ENCODE results near the gene SGIP1. TPM values are rescaled to one million over a fixed set of nuclear protein-coding genes. Genes with fewer than 3 reads are reported as not detected.

The SGIP1 gene
- polyA plus RNA-seq, 1 of the 3 experiments (the other 2 are of a cell fraction) = 15.5 TPM

DNA sequence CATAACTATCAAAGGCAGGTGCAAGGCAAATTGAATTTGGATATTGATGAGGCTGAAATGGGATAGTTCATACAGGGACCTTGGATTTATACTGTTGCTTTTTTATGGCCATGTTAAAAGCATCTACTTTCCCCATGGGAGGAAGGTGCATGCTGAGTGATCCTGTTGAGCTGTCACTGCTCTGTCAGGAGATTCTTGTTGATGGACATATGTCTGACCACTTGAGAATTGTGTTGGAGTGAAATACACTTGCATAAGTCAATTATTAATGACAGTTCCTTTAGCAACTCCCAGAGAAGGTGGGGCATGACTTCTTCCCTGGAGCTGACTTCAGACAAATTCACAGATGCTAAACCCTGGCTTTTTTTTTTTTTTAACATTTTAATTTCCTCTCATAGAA is 159.9 kb downstream of the SGIP1 start:
- ChIA-PET POLR2A (no interaction called here), CTCF (interaction anchor here (0.9 to 1.9 kb wide), 4 partner anchors 9 to 519 kb away, joined by 3 to 7 read pairs (median 4); no protein-coding TSS in a partner anchor)
- H2AFZ ChIP-seq (ENCODE audit: low read depth) = no peak overlapping the region

GRCh38 chr1:66695116-66695515 is 161.2 kb downstream of the SGIP1 start:
- ChIA-PET POLR2A (no interaction called here), CTCF (interaction anchor here (1.4 kb wide), 1 partner anchor 11 kb away, joined by 4 read pairs; no protein-coding TSS in a partner anchor)
- no peak overlapping the region for H3K9ac ChIP-seq
- H2AFZ ChIP-seq (ENCODE audit: low read depth) = no peak overlapping the region
- H3K9me2 ChIP-seq = no peaks in the 10 kb centered on the region
- TF ChIP-seq, protein P1, sequence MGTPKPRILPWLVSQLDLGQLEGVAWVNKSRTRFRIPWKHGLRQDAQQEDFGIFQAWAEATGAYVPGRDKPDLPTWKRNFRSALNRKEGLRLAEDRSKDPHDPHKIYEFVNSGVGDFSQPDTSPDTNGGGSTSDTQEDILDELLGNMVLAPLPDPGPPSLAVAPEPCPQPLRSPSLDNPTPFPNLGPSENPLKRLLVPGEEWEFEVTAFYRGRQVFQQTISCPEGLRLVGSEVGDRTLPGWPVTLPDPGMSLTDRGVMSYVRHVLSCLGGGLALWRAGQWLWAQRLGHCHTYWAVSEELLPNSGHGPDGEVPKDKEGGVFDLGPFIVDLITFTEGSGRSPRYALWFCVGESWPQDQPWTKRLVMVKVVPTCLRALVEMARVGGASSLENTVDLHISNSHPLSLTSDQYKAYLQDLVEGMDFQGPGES (IDR thresholded peaks at IDR 0.05; ENCODE audit: low read depth, low read length) = no peak
- no peak for TF ChIP-seq FOXJ3 (CRISPR knock-in tag; IDR thresholded peaks at IDR 0.05)
- TF ChIP-seq EP300 (IDR thresholded peaks at IDR 0.05; ENCODE audit: borderline replicate concordance in 1 of 2, low read depth in 1 of 2, low read length in 1 of 2) = no peak
- TF ChIP-seq RCOR1 (IDR thresholded peaks at IDR 0.05; ENCODE audit: low read length) = no peak
- TF ChIP-seq POLR2AphosphoS5 (IDR thresholded peaks at IDR 0.05; ENCODE audit: low read depth, low read length) = no peak
- no peak for TF ChIP-seq RXRA (IDR thresholded peaks at IDR 0.05; ENCODE audit: borderline replicate concordance, low read depth)
- TF ChIP-seq, protein P2, sequence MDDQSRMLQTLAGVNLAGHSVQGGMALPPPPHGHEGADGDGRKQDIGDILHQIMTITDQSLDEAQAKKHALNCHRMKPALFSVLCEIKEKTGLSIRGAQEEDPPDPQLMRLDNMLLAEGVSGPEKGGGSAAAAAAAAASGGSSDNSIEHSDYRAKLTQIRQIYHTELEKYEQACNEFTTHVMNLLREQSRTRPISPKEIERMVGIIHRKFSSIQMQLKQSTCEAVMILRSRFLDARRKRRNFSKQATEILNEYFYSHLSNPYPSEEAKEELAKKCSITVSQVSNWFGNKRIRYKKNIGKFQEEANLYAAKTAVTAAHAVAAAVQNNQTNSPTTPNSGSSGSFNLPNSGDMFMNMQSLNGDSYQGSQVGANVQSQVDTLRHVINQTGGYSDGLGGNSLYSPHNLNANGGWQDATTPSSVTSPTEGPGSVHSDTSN (IDR thresholded peaks at IDR 0.05) = no peak
- TF ChIP-seq, protein P3, sequence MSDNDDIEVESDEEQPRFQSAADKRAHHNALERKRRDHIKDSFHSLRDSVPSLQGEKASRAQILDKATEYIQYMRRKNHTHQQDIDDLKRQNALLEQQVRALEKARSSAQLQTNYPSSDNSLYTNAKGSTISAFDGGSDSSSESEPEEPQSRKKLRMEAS (IDR thresholded peaks at IDR 0.05; ENCODE audit: low read depth) = no peak
- TF ChIP-seq, protein P4, sequence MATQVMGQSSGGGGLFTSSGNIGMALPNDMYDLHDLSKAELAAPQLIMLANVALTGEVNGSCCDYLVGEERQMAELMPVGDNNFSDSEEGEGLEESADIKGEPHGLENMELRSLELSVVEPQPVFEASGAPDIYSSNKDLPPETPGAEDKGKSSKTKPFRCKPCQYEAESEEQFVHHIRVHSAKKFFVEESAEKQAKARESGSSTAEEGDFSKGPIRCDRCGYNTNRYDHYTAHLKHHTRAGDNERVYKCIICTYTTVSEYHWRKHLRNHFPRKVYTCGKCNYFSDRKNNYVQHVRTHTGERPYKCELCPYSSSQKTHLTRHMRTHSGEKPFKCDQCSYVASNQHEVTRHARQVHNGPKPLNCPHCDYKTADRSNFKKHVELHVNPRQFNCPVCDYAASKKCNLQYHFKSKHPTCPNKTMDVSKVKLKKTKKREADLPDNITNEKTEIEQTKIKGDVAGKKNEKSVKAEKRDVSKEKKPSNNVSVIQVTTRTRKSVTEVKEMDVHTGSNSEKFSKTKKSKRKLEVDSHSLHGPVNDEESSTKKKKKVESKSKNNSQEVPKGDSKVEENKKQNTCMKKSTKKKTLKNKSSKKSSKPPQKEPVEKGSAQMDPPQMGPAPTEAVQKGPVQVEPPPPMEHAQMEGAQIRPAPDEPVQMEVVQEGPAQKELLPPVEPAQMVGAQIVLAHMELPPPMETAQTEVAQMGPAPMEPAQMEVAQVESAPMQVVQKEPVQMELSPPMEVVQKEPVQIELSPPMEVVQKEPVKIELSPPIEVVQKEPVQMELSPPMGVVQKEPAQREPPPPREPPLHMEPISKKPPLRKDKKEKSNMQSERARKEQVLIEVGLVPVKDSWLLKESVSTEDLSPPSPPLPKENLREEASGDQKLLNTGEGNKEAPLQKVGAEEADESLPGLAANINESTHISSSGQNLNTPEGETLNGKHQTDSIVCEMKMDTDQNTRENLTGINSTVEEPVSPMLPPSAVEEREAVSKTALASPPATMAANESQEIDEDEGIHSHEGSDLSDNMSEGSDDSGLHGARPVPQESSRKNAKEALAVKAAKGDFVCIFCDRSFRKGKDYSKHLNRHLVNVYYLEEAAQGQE (IDR thresholded peaks at IDR 0.05; ENCODE audit: low read depth, low read length) = no peak
- TF ChIP-seq YY1 (IDR thresholded peaks at IDR 0.05; ENCODE audit: low read depth) = no peak
- no peaks in the 10 kb centered on the region for H3K79me2 ChIP-seq (ENCODE audit: insufficient read depth)
- H3K4me3 ChIP-seq (ENCODE audit: low read depth in 2 of 2, low read length in 1 of 2) = no peak overlapping the region
- H4K20me1 ChIP-seq (ENCODE audit: insufficient read depth) = no peaks in the 10 kb centered on the region
- H3K4me2 ChIP-seq = no peak overlapping the region
- H3K27ac ChIP-seq (ENCODE audit: low read depth in 2 of 2, low read length in 1 of 2) = no peak overlapping the region
- 88% methylated on average over 5 of the region's 5 CpGs for WGBS (ENCODE audit: low lambda C conversion rate)
- DNase-seq = no peak
- H3K9me3 ChIP-seq = no peaks in the 10 kb centered on the region
- no peaks in the 10 kb centered on the region for H3K27me3 ChIP-seq (ENCODE audit: insufficient read depth)
- H3K36me3 ChIP-seq (replicated peaks in 1 of 2; ENCODE audit: control insufficient read depth in 1 of 2, insufficient read depth in 2 of 2, low read length in 1 of 2) = peaks cover 2 to 67% of the 10 kb centered on the region in 2 experiments
- no peaks in the 10 kb centered on the region for H3F3A ChIP-seq (replicated peaks; ENCODE audit: insufficient read depth)
- no peaks in the 10 kb centered on the region; a peak in 2 of 4 replicates for H3K4me1 ChIP-seq (ENCODE audit: control insufficient read depth in 1 of 2, insufficient read depth in 2 of 2, low read depth in 1 of 2, low read length in 1 of 2)

More for the DNA sequence above, 159.9 kb downstream of the SGIP1 start:
- Histone ChIP-seq H3K4me2 (no peak overlapping the region), H3F3A (replicated peaks; ENCODE audit: insufficient read depth) (no peaks in the 10 kb centered on the region), H3K9ac (no peak overlapping the region), H3K79me2 (ENCODE audit: insufficient read depth) (no peaks in the 10 kb centered on the region), H3K9me3 (no peaks in the 10 kb centered on the region), H3K36me3 (replicated peaks in 1 of 2; ENCODE audit: control insufficient read depth in 1 of 2, insufficient read depth in 2 of 2, low read length in 1 of 2) (peaks cover 0 to 74% of the 10 kb centered on the region in 2 experiments), H3K27ac (ENCODE audit: low read depth in 2 of 2, low read length in 1 of 2) (peak overlapping the region in 1 of 2 experiments; percentile 50; a peak in 1 of 4 replicates), H3K9me2 (no peaks in the 10 kb centered on the region), H3K27me3 (ENCODE audit: insufficient read depth) (no peaks in the 10 kb centered on the region), H3K4me1 (ENCODE audit: control insufficient read depth in 1 of 2, insufficient read depth in 2 of 2, low read depth in 1 of 2, low read length in 1 of 2) (no peaks in the 10 kb centered on the region; a peak in 2 of 4 replicates), H3K4me3 (ENCODE audit: low read depth in 2 of 2, low read length in 1 of 2) (no peak overlapping the region), H4K20me1 (ENCODE audit: insufficient read depth) (no peaks in the 10 kb centered on the region)
- no peak for DNase-seq
- no peak for TF ChIP-seq NFIC (IDR thresholded peaks at IDR 0.05; ENCODE audit: borderline replicate concordance)
- TF ChIP-seq EP300 (IDR thresholded peaks at IDR 0.05; ENCODE audit: borderline replicate concordance in 1 of 2, low read depth in 1 of 2, low read length in 1 of 2) = no peak
- no peak for TF ChIP-seq YY1 (IDR thresholded peaks at IDR 0.05; ENCODE audit: low read depth)
- no peak for TF ChIP-seq GATA2 (CRISPR knock-in tag; IDR thresholded peaks at IDR 0.05)
- TF ChIP-seq, protein P2 (IDR thresholded peaks at IDR 0.05) = no peak
- TF ChIP-seq, protein P1 (IDR thresholded peaks at IDR 0.05; ENCODE audit: low read depth, low read length) = no peak

Measured in SK-N-SH (cell line).